Panc1 (cell line): ENCODE data around the gene LGR4. TPM values are rescaled to one million over a fixed set of nuclear protein-coding genes. Genes with fewer than 3 reads are reported as not detected.

Source experiments
- ATAC-seq: fragments of 200-7000 bp; cut with Tn5 transposase; 2 replicates; pipeline ENCODE4 v1.9.1; 2020; ENCODE audit warnings: mild to moderate bottlenecking, moderate library complexity
- BruUV-seq: library from RNA; stranded (reverse); fragments of 400-500 nt; replicated peaks from 2 replicates; lab custom pipeline; 2021; lab: Mats Ljungman, UMichigan
- CTCF ChIA-PET: fragments of 300-600 bp; sonication (Branson Sonifier 250); formaldehyde crosslinking; loops from one replicate; lab custom pipeline; 2022; ENCODE audit warnings: antibody characterized with exemption; lab: Charles Lee
- POLR2A ChIA-PET: fragments of 300-600 bp; sonication (Branson Sonifier 250); formaldehyde crosslinking; loops from one replicate; lab custom pipeline; 2022; ENCODE audit warnings: antibody characterized with exemption; lab: Charles Lee
- DNase-seq: peaks from one replicate; pipeline ENCODE4 v3.0.0-alpha.2; 2010; ENCODE audit warnings: low read depth, low spot score
- H3K27ac ChIP-seq: 2 replicates; pipeline ENCODE4 v1.5.1; 2011; ENCODE audit warnings: mild to moderate bottlenecking, low read length, inconsistent platforms
- H3K27me3 ChIP-seq: fragments of 200-500 bp; sonication (Bioruptor generic); 2 replicates; pipeline ENCODE4 v1.6.0; 2014; ENCODE audit warnings: low read length, inconsistent platforms; ENCODE audit not compliant: control insufficient read depth, insufficient read depth
- H3K36me3 ChIP-seq: fragments of 200-500 bp; sonication (Bioruptor generic); 2 replicates; pipeline ENCODE4 v1.5.1; 2014; ENCODE audit warnings: inconsistent platforms, mild to moderate bottlenecking, low read length, moderate library complexity; ENCODE audit not compliant: control insufficient read depth, insufficient read depth
- H3K4me1 ChIP-seq: 2 replicates; pipeline ENCODE4 v1.5.1; 2011; ENCODE audit warnings: inconsistent platforms, mild to moderate bottlenecking, low read length, moderate library complexity; ENCODE audit not compliant: control insufficient read depth, insufficient read depth
- H3K4me3 ChIP-seq, 2 experiments: 2 replicates each; pipeline ENCODE4 v1.5.1; 2011 to 2012; ENCODE audit warnings: low read depth in 2 of 2, low read length in 2 of 2, mild to moderate bottlenecking in 2 of 2, inconsistent platforms in 1 of 2, moderate library complexity in 1 of 2
- H3K9me3 ChIP-seq: fragments of 200-500 bp; sonication (Bioruptor generic); 2 replicates; pipeline ENCODE4 v1.5.1; 2014; ENCODE audit warnings: low read depth, mild to moderate bottlenecking, inconsistent platforms, low read length, moderate library complexity; ENCODE audit not compliant: control insufficient read depth, insufficient read depth
- POLR2AphosphoS5 ChIP-seq: IDR thresholded peaks from 2 replicates; pipeline ENCODE4 v1.6.1; 2012; ENCODE audit warnings: mild to moderate bottlenecking, low read depth, low read length, moderate library complexity
- SIN3A ChIP-seq: IDR thresholded peaks from 2 replicates; pipeline ENCODE4 v1.6.1; 2012; ENCODE audit warnings: low read depth, mild to moderate bottlenecking, low read length, moderate library complexity, borderline replicate concordance; ENCODE audit not compliant: insufficient read depth
- TCF7L2 ChIP-seq: IDR thresholded peaks from 2 replicates; pipeline ENCODE4 v1.6.1; 2011; ENCODE audit warnings: mild to moderate bottlenecking, low read depth, low read length, inconsistent platforms
- in situ Hi-C: cut with HindIII; loops from 2 replicates; pipeline ENCODE4 v1.10.0; 2016; ENCODE audit warnings: low sequenced_read_pairs, low pct_unique_long_range_greater_than_20kb
- intact Hi-C: fragments of 100-400 bp; cut with micrococcal nuclease; formaldehyde crosslinking; loops from one replicate; pipeline ENCODE4 v1.10.0; 2022; ENCODE audit not compliant: unreplicated experiment
- total RNA-seq: library from RNA; stranded (reverse); gene quantifications from one replicate; pipeline ENCODE4 v1.2.1, GENCODE V29; 2021; ENCODE audit not compliant: unreplicated experiment
- TF ChIP-seq, protein P1 (sequence below), 2 experiments: IDR thresholded peaks; 2 replicates each; pipeline ENCODE4 v1.6.1; 2011 to 2012; ENCODE audit warnings: low read depth in 2 of 2, control low read depth in 1 of 2, low read length in 1 of 2, mild to moderate bottlenecking in 1 of 2, moderate library complexity in 1 of 2; ENCODE audit not compliant: insufficient read depth in 1 of 2
- TF ChIP-seq, protein P2 (sequence below): fragments of 450-650 bp; IDR thresholded peaks from 2 replicates; pipeline ENCODE4 v1.5.1; 2017; ENCODE audit warnings: mild to moderate bottlenecking

Gene LGR4
- total RNA-seq, 1 experiment from 2014 or later: 61.8 TPM

DNA sequence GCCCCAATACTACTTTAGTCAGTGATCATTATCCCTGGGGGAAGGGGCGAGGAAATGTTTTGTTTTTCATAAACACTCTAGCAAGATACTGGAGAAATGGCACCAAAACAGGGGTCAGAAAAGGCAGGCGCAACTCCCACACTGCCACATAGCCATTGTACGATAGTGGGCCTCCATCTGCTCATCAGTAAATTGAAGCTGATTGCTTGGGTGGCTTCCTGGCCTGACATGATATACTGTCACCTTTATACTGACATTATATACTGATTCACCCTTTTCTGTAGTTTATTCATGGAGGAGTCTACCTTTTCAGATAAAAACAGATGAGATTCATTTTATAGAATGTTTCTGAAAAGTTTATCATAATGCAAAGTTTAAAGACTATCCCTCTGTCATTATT is 57.9 kb downstream of the LGR4 start:
- intact Hi-C loops: no loop called here
- in situ Hi-C loops: no loop called here
- ATAC-seq: no peak
- TF ChIP-seq TCF7L2 (no peak), POLR2AphosphoS5 (no peak), SIN3A (no peak)
- TF ChIP-seq, protein P1, sequence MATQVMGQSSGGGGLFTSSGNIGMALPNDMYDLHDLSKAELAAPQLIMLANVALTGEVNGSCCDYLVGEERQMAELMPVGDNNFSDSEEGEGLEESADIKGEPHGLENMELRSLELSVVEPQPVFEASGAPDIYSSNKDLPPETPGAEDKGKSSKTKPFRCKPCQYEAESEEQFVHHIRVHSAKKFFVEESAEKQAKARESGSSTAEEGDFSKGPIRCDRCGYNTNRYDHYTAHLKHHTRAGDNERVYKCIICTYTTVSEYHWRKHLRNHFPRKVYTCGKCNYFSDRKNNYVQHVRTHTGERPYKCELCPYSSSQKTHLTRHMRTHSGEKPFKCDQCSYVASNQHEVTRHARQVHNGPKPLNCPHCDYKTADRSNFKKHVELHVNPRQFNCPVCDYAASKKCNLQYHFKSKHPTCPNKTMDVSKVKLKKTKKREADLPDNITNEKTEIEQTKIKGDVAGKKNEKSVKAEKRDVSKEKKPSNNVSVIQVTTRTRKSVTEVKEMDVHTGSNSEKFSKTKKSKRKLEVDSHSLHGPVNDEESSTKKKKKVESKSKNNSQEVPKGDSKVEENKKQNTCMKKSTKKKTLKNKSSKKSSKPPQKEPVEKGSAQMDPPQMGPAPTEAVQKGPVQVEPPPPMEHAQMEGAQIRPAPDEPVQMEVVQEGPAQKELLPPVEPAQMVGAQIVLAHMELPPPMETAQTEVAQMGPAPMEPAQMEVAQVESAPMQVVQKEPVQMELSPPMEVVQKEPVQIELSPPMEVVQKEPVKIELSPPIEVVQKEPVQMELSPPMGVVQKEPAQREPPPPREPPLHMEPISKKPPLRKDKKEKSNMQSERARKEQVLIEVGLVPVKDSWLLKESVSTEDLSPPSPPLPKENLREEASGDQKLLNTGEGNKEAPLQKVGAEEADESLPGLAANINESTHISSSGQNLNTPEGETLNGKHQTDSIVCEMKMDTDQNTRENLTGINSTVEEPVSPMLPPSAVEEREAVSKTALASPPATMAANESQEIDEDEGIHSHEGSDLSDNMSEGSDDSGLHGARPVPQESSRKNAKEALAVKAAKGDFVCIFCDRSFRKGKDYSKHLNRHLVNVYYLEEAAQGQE (IDR thresholded peaks at IDR 0.05; ENCODE audit: insufficient read depth in 1 of 2, low read depth in 2 of 2, low read length in 1 of 2): no peak
- TF ChIP-seq, protein P2, sequence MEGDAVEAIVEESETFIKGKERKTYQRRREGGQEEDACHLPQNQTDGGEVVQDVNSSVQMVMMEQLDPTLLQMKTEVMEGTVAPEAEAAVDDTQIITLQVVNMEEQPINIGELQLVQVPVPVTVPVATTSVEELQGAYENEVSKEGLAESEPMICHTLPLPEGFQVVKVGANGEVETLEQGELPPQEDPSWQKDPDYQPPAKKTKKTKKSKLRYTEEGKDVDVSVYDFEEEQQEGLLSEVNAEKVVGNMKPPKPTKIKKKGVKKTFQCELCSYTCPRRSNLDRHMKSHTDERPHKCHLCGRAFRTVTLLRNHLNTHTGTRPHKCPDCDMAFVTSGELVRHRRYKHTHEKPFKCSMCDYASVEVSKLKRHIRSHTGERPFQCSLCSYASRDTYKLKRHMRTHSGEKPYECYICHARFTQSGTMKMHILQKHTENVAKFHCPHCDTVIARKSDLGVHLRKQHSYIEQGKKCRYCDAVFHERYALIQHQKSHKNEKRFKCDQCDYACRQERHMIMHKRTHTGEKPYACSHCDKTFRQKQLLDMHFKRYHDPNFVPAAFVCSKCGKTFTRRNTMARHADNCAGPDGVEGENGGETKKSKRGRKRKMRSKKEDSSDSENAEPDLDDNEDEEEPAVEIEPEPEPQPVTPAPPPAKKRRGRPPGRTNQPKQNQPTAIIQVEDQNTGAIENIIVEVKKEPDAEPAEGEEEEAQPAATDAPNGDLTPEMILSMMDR: no peak
- POLR2A ChIA-PET: no interaction called here
- CTCF ChIA-PET: no interaction called here
- DNase-seq: no peak
- no peak overlapping the region for H3K4me3 ChIP-seq
- H3K27ac ChIP-seq: peak overlapping the region; percentile 45; the same call in 1 of the 2 replicates
- H3K4me1 ChIP-seq: peaks cover 37% of the 10 kb centered on the region
- no peaks in the 10 kb centered on the region for H3K36me3 ChIP-seq
- H3K27me3 ChIP-seq: no peaks in the 10 kb centered on the region
- no peaks in the 10 kb centered on the region for H3K9me3 ChIP-seq
- no TSS peak for BruUV-seq

DNA sequence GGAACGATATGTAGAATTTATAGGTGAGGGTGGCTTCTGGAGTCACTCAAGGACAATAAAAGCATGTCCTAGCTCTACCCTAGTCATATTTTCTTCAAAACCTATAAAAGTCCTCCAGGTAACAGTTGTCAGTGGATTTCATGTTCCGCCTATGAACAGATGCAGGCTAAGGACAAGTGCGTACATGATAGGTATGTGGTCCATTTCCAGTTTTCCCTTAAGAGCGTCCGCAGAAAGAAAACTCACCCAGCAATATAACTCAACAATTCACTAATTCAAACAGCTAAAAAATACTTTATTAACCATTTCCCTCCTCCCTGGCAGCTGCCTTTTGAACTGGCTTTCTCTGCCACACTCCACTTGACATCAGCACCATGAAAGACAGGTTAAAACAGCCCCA is 59.4 kb downstream of the LGR4 start:
- ChIA-PET CTCF (no interaction called here), POLR2A (interaction anchor here (0.6 kb wide), 1 partner anchor 61 kb away, joined by 4 read pairs; no protein-coding TSS in a partner anchor)
- no TSS peak for BruUV-seq
- Histone ChIP-seq H3K4me1 (peaks cover 37% of the 10 kb centered on the region), H3K27ac (0 out of 2 replicates have a peak overlapping the region, but pooled peaks have one; percentile 18), H3K4me3 (no peak overlapping the region), H3K36me3 (no peaks in the 10 kb centered on the region), H3K9me3 (no peaks in the 10 kb centered on the region), H3K27me3 (no peaks in the 10 kb centered on the region)
- no peak for ATAC-seq
- intact Hi-C loops: no loop called here
- no peak for DNase-seq
- TF ChIP-seq SIN3A (no peak), POLR2AphosphoS5 (no peak), TCF7L2 (no peak)
- TF ChIP-seq, protein P1 (IDR thresholded peaks at IDR 0.05; ENCODE audit: insufficient read depth in 1 of 2, low read depth in 2 of 2, low read length in 1 of 2): no peak
- TF ChIP-seq, protein P2: no peak
- in situ Hi-C loops: no loop called here
